GM15510 (cell line): ENCODE data around the gene INPP5A.

Experiments used
- POLR2A ChIP-seq: IDR thresholded peaks from 3 replicates; pipeline ENCODE4 v1.6.1; 2011; ENCODE audit warnings: borderline replicate concordance; ENCODE audit not compliant: insufficient read length; ENCODE audit errors: extremely low read depth

INPP5A gene

GRCh38 chr10:132570771-132571649, 33.4 kb downstream of the INPP5A start:
- TF ChIP-seq POLR2A = no peak

GRCh38 chr10:132571650-132572544, 34.3 kb downstream of the INPP5A start:
- no peak for TF ChIP-seq POLR2A

- no peak for TF ChIP-seq POLR2A
Observed at GRCh38 chr10:132572545-132572937, 35.0 kb downstream of the INPP5A start.

GRCh38 chr10:132574288-132574687, 36.7 kb downstream of the INPP5A start:
- no peak for TF ChIP-seq POLR2A

GRCh38 chr10:132574783-132575319, 37.3 kb downstream of the INPP5A start:
- TF ChIP-seq POLR2A = no peak

GRCh38 chr10:132575320-132576201, 38.0 kb downstream of the INPP5A start:
- no peak for TF ChIP-seq POLR2A

GRCh38 chr10:132576671-132577349, 39.2 kb downstream of the INPP5A start:
- TF ChIP-seq POLR2A = no peak

- TF ChIP-seq POLR2A = no peak
Observed at GRCh38 chr10:132577350-132578003, 39.9 kb downstream of the INPP5A start.

GRCh38 chr10:132578287-132578951, 40.8 kb downstream of the INPP5A start:
- no peak for TF ChIP-seq POLR2A

- TF ChIP-seq POLR2A = no peak
Observed at GRCh38 chr10:132579027-132579859, 41.7 kb downstream of the INPP5A start.

GRCh38 chr10:132580143-132580542, 42.6 kb downstream of the INPP5A start:
- TF ChIP-seq POLR2A = no peak

GRCh38 chr10:132580617-132581016, 43.0 kb downstream of the INPP5A start:
- TF ChIP-seq POLR2A = no peak
